ENCODE results near the gene GPR180. TPM values are rescaled to one million over a fixed set of nuclear protein-coding genes. Genes with fewer than 3 reads are reported as not detected.

GPR180 gene
- total RNA-seq, 1 experiment from 2014 or later = 8.3 TPM

GRCh38 chr13:94666065-94666464 is 64.4 kb downstream of the GPR180 start:
- H3K27me3 ChIP-seq (replicated peaks; ENCODE audit: insufficient read depth, low read depth, low read length, poor library complexity) = no peaks in the 10 kb centered on the region

GRCh38 chr13:94667190-94667589 is 65.5 kb downstream of the GPR180 start:
- DNase-seq (ENCODE audit: low spot score) = no peak
- Histone ChIP-seq H3K4me1 (ENCODE audit: insufficient read depth, low read length, poor library complexity, severe bottlenecking) (no peaks in the 10 kb centered on the region), H3K27me3 (replicated peaks; ENCODE audit: insufficient read depth, low read depth, low read length, poor library complexity) (no peaks in the 10 kb centered on the region), H3K4me3 (ENCODE audit: low read depth, low read length, poor library complexity, severe bottlenecking) (no peak overlapping the region), H3K27ac (ENCODE audit: low read depth, low read length, poor library complexity, severe bottlenecking) (no peak overlapping the region), H3K36me3 (ENCODE audit: insufficient read depth, low read length, poor library complexity, severe bottlenecking) (no peaks in the 10 kb centered on the region), H3K9me3 (ENCODE audit: low read depth, low read length, poor library complexity, severe bottlenecking) (no peaks in the 10 kb centered on the region)
- TF ChIP-seq EZH2 (IDR thresholded peaks at IDR 0.05; ENCODE audit: borderline replicate concordance, low read depth, low read length, poor library complexity, severe bottlenecking) = no peak
- TF ChIP-seq, protein P1, sequence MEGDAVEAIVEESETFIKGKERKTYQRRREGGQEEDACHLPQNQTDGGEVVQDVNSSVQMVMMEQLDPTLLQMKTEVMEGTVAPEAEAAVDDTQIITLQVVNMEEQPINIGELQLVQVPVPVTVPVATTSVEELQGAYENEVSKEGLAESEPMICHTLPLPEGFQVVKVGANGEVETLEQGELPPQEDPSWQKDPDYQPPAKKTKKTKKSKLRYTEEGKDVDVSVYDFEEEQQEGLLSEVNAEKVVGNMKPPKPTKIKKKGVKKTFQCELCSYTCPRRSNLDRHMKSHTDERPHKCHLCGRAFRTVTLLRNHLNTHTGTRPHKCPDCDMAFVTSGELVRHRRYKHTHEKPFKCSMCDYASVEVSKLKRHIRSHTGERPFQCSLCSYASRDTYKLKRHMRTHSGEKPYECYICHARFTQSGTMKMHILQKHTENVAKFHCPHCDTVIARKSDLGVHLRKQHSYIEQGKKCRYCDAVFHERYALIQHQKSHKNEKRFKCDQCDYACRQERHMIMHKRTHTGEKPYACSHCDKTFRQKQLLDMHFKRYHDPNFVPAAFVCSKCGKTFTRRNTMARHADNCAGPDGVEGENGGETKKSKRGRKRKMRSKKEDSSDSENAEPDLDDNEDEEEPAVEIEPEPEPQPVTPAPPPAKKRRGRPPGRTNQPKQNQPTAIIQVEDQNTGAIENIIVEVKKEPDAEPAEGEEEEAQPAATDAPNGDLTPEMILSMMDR (conservative IDR thresholded peaks at IDR 0.05; ENCODE audit: low read depth, low read length) = no peak
- BruUV-seq (replicated peaks) = no TSS peak
- intact Hi-C loops (cut with micrococcal nuclease; ENCODE audit: unreplicated experiment) = no loop called here
- ChIA-PET POLR2A (ENCODE audit: low non-redundant PET) (no interaction called here), CTCF (no interaction called here)

More at GRCh38 chr13:94666065-94666464, 64.4 kb downstream of the GPR180 start:
- no peak overlapping the region for H3K4me3 ChIP-seq (ENCODE audit: low read depth, low read length, poor library complexity, severe bottlenecking)
- H3K4me1 ChIP-seq (ENCODE audit: insufficient read depth, low read length, poor library complexity, severe bottlenecking) = no peaks in the 10 kb centered on the region
- TF ChIP-seq, protein P1 (conservative IDR thresholded peaks at IDR 0.05; ENCODE audit: low read depth, low read length) = no peak
- TF ChIP-seq EZH2 (IDR thresholded peaks at IDR 0.05; ENCODE audit: borderline replicate concordance, low read depth, low read length, poor library complexity, severe bottlenecking) = no peak
- intact Hi-C loops (cut with micrococcal nuclease; ENCODE audit: unreplicated experiment) = no loop called here
- no TSS peak for BruUV-seq (replicated peaks)
- H3K36me3 ChIP-seq (ENCODE audit: insufficient read depth, low read length, poor library complexity, severe bottlenecking) = no peaks in the 10 kb centered on the region
- ChIA-PET CTCF (no interaction called here), POLR2A (ENCODE audit: low non-redundant PET) (no interaction called here)
- no peak for DNase-seq (ENCODE audit: low spot score)
- H3K27ac ChIP-seq (ENCODE audit: low read depth, low read length, poor library complexity, severe bottlenecking) = no peak overlapping the region
- no peaks in the 10 kb centered on the region for H3K9me3 ChIP-seq (ENCODE audit: low read depth, low read length, poor library complexity, severe bottlenecking)

DNA sequence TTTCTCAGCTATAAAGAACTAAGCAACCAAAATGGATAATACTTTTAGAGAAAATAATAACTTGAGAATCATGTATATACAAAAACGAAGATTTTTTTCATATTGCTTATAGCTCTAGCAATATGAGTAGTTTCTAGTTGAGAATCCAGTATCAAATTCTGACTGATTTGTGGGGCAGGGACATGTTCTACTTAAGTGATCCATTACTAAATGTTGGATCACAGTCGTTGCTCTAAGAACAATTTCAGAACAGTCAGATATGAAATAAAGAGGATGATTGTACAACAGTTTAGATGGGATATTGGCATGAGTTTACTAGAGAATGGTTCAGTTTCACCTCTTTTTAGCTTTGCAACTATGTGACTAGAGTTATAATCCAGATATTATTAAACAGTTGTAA is 70.7 kb downstream of the GPR180 start:
- TF ChIP-seq, protein P1 (conservative IDR thresholded peaks at IDR 0.05; ENCODE audit: low read depth, low read length) = no peak
- TF ChIP-seq EZH2 (IDR thresholded peaks at IDR 0.05; ENCODE audit: borderline replicate concordance, low read depth, low read length, poor library complexity, severe bottlenecking) = no peak
- BruUV-seq (replicated peaks) = no TSS peak
- Histone ChIP-seq H3K4me3 (ENCODE audit: low read depth, low read length, poor library complexity, severe bottlenecking) (no peak overlapping the region), H3K9me3 (ENCODE audit: low read depth, low read length, poor library complexity, severe bottlenecking) (no peaks in the 10 kb centered on the region), H3K4me1 (ENCODE audit: insufficient read depth, low read length, poor library complexity, severe bottlenecking) (no peaks in the 10 kb centered on the region), H3K27ac (ENCODE audit: low read depth, low read length, poor library complexity, severe bottlenecking) (no peak overlapping the region), H3K27me3 (replicated peaks; ENCODE audit: insufficient read depth, low read depth, low read length, poor library complexity) (peaks cover 9% of the 10 kb centered on the region), H3K36me3 (ENCODE audit: insufficient read depth, low read length, poor library complexity, severe bottlenecking) (no peaks in the 10 kb centered on the region)
- no peak for DNase-seq (ENCODE audit: low spot score)
- POLR2A ChIA-PET (ENCODE audit: low non-redundant PET) = interaction anchor here (0.5 kb wide), 1 partner anchor 456 kb away, joined by 3 read pairs; no protein-coding TSS in a partner anchor
- intact Hi-C loops (cut with micrococcal nuclease; ENCODE audit: unreplicated experiment) = loop anchor here (10.0 kb wide), 1 partner anchor 802 kb away; no protein-coding TSS in a partner anchor
- CTCF ChIA-PET = no interaction called here

All from A673 (cell line).